NCI-H1417 (cell line): ENCODE results near the gene SLC29A1.
A peak's percentile ranks its signal among the peaks of the same experiment; 100 is the strongest.
"Not testable (repeated sequence)": the region's sequence is repeated elsewhere in the genome, so short reads cannot be mapped to it uniquely, and the experiment has no call there.

ENCODE experiments used
- DNase-seq, 3 experiments: peaks; one replicate each; lab custom pipeline; 2025; lab: John Stamatoyannopoulos, UW

SLC29A1 gene

DNA sequence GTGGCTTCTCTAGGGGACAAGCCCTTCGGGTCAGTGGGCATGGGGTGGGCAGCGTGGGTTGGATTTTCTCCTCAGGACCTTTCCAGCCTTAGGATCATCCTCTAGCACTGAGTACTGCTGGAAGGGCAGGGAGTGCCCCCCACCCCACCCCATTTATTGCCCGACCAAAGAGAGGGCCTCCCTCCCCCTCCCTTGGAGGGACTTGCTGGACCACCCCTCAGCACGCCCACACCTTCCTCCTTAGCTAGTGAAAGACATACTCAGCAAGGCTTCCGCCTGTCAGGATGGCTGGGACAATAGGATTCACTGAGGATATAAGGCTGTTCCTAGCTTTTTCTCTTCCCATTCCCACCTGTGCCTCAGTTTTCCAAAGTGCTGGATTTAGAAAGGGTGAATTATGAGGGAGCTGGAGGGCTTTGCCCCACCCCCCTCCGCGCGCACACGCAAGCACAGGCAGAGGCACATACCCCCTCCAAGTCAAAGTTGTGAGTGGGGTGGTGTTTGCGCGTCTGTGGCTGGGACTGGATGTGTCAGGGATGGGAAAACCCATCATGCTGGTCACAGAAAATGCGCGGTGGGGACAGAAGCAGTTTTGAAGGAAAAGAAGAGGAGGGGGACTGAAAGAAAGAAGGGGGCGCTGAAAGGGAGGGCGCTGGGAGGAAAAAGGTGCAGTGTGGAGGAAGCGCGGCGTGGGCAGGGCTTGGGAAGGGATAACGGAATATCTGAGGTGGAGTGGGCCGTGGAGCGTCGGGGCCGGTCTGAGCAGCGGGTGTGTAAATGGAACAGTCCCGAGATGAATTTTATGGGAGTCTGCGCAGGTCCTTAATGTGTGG, 693 bp upstream of the SLC29A1 start:
- peak in 1 of 3 experiments; percentile 61 for DNase-seq

DNA sequence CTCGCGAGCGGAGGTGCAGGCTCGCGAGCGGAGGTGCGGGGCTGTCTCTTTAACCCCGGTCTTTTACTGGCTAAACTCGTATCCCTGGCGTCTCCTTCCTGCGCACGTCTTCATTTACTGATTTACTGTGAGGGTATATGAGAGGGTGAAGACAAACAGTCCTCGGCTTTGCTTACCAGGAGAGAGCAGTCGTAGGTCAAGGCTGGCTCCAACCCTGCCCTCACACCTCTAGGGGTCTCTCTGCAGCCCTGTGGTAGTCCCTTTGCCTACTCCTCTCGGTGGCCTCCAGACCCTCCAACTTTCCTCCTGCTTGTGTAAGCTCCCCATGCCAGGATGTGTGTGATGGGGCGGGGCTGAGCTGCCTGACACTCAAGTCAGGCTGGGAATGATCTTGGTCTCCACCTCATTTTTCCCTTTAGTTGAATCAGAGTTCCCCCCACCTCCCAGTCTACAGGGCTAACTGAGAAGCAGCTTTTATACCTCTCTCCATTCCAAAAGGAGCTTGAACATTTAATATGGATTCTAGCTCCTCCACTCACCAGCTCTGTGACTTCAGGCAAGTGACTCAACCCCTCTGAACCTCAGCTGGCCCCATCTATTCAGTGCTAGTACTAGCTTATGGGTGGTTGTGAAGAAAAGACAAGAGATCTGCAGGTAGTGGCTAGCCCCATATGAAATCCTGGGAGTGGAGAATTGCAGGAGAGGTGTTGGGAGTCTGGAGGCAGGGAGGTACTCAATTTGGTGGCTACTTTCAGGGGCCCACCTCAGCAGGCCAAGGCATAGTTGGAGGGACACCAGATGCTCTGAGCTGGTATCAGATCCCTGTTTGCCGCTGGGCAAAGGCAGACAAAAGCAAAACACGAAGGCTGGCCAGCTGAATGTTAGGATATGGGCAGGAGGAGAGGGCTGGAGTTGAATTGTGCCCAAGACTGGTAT, 902 bp downstream of the SLC29A1 start:
- DNase-seq: peak in 2 of 3 experiments; percentile 10 to 73

DNA sequence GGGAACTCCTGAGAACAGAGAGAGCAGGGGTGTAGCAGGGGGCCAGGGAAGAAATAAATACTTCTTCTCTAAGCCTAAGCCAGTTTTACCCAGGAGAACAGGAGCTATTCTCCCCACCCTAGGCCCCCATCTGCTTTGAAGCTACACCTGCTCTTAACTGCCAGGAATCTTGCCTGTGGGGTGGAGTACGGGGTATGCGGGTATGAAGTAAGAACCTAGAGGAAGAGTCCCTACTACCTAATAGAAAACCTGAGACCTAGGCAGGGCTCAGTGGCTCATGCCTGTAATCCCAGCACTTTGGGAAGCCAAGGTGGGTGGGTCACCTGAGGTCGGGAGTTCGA, 1.5 kb downstream of the SLC29A1 start:
- DNase-seq: no peak

DNA sequence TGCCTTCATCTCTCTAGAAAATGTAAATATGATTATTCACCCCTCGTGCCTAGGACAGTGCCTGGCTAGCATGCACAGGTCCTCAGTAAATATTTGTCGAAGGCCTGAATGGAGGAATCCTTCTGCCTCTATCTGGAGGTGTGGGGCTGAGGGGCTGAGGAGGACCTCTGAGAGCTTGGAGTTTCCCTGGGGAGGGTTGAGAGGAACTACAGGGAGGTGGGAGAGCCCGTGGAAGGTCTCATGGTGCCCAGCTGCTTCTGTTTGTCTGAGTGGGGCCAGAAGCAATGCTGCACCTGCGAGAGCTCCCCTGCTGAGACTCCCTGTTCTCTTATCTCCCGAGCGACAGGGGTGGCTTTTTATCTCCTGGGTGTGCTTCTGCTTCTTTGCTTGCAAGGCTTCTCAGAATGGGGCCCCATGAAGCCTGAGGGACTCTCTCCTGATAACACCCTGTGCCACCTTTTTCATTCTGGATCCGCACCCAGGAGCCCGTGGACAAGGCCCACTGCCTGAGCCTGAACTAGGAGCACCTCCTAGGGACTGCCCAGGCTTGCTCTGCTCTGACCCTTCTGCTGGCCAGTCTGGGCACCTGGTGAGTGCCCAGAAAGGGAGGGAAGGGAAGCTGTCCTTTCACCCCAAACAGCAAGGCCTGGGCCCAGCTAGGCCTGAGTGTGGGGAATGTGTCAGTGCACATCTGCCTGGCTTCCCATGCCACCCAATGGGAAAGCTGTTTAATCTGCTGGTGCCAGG, 2.4 kb downstream of the SLC29A1 start:
- DNase-seq: peak in 2 of 3 experiments; percentile 12 to 30

DNA sequence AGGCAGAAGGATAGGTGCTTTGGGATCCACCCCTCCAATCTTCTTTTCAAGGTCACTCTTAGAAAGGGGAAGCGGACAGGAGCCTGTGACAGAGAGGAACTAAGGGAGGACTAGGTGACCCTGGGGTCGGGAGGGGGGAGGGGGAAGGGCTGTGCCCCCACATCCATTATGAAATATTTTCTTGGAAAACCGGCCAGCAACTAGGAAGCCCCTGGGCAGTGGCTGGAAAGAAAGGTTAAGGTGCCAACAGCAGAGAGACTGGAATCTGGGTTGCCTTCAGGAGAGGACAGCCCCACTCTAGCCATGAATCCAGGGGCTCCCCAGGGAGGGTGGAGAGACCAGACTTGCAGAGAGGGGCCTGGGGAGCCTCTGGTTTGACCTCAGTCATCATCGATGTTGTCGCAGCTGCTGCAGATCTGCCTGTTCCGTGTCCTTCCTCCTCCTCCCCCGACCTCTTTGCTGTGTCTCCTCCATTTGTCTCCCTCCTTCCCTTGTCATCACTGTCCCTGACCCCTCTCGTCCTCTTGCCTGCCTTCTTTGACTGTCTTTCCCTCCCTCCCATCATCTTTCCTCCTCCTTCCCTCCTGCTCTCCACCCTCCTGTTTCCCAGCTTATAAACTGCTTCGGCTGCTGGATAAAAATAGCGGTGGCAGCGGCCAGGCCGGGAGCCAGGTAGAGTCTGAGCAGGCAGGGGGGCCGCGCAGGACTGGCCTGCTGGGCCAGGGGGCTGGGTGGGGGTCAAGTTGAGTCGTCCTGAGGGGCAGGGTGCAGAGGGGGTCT, 3.2 kb downstream of the SLC29A1 start:
- no peak for DNase-seq

DNA sequence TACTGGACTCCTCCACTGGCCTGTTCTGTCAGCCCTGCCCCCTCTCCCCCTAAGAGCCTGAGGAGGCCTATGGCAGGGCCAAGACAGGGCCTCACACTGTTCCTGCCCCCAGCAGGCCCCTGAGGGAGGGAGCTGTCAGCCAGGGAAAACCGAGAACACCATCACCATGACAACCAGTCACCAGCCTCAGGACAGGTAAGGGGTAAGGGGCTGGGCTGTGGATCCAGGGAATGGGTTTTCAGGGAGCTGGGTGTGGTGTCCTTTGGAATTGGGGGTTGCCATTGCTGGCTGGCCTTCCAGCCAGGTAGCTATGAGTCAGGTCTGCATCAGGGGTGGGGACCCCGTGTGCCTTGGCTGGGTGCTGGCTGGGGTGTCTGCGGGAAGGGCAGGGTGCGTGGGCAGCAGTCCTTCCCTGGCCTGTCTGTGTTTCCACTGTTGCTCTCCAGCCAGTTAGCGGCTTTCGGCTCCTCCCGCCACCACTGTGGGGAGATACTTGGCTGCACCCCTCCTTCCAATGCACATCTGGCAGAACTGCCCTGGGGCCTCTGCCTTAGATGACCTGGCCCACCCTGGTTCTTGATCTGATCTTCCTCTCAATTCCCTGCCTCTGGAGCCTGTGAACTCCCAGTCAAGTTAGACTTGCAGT, 3.9 kb downstream of the SLC29A1 start:
- no peak for DNase-seq

GRCh38 chr6:44228031-44228430, 4.6 kb downstream of the SLC29A1 start:
- no peak for DNase-seq

GRCh38 chr6:44228433-44228832, 5.0 kb downstream of the SLC29A1 start:
- no peak for DNase-seq

GRCh38 chr6:44228836-44229235, 5.4 kb downstream of the SLC29A1 start:
- no peak for DNase-seq

DNA sequence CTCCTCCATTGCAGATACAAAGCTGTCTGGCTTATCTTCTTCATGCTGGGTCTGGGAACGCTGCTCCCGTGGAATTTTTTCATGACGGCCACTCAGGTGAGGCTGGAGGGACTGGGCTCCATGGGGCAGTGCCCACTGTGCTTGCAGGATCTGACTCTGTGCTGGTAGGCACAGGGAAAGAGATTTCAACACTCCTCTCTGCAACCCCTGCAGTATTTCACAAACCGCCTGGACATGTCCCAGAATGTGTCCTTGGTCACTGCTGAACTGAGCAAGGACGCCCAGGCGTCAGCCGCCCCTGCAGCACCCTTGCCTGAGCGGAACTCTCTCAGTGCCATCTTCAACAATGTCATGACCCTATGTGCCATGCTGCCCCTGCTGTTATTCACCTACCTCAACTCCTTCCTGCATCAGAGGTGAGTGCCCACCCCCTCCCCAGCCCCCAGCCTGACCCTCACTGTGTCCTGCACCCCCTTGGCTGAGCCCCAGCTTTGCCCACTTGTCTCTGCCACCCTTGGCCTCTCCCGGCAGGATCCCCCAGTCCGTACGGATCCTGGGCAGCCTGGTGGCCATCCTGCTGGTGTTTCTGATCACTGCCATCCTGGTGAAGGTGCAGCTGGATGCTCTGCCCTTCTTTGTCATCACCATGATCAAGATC, 6.1 kb downstream of the SLC29A1 start:
- DNase-seq: no peak

- DNase-seq: no peak
These were observed 6.8 kb downstream of the SLC29A1 start for GRCh38 chr6:44230034-44230675.

GRCh38 chr6:44231426-44231825, 8.0 kb downstream of the SLC29A1 start:
- not testable (repeated sequence) for DNase-seq

DNA sequence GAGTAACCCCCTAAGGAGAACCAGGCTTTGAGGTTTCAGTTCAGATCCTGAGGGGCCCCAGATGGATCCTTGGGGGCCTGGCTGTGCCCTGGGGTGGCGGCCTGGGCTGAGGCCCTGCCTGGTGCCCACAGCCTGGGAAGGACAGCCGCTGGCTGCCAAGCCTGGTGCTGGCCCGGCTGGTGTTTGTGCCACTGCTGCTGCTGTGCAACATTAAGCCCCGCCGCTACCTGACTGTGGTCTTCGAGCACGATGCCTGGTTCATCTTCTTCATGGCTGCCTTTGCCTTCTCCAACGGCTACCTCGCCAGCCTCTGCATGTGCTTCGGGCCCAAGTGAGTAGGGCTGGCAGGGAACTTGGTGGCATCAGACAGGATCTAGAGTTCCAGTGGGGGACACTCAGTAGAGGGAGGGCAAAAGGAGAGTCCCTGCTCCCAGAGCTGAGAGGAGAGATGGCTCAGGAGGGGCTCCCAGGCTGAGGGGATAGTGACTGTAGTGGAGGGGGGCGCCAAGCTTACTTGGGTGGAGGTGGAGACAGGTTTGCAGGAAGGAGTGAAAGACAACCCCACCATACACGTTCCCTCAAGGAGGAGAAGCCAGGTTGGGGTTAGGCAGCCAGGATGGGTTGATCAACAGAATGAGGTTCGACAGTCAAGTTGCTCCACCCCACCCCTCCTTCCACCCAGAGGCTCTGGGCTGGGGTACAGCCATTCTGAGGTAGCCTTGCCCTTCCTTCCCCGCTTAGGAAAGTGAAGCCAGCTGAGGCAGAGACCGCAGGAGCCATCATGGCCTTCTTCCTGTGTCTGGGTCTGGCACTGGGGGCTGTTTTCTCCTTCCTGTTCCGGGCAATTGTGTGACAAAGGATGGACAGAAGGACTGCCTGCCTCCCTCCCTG, 9.5 kb downstream of the SLC29A1 start:
- no peak for DNase-seq

GRCh38 chr6:44233567-44234100, 10.2 kb downstream of the SLC29A1 start:
- no peak for DNase-seq

DNA sequence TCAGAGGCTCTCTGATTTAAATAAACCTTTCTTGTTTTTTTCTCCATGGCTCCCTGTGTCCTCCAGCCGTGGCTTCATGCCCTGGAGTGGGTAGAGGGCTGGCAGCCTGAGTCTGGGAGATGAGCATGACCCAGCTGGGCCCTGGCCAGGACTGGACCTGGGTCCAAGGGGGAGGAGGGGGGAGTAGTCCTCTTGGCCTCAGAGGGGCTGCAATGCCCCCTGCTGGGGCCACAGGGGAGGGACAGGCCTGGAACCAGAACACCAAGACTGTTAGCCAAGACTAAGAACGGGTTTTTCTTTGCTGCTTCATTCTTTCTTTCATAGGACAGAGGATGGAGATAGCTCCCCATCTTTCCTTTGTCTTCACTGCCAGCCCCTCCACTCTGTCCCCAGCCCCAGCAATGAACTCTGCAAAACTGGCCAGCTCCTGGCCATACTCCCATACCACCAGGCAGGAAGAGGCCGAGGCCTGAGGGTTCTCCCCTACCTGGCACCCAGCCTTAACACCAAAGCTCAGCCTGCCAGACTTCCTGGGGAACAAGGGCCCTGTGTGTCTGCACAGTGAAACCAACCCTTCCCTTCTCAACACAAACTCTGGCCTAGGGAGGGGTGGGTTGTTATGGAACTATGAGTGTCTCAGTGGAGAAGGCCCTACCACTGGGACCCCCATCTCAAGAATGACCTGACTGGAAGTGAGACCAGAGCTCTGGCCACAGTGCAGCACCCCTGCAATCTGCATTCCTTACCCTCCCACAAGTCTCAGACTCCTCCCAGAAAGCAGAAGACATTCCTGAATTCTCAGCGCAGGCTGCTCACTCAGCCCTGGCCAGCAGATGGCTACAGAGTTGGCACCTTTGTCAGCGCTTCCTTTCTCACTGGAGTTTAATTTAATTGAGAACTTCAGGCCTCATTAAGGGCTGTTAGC, 11.0 kb downstream of the SLC29A1 start:
- peak in 1 of 3 experiments; percentile 34 for DNase-seq

- DNase-seq: no peak
These were observed 11.9 kb downstream of the SLC29A1 start for GRCh38 chr6:44235269-44235668.

GRCh38 chr6:44235891-44236516, 12.6 kb downstream of the SLC29A1 start:
- DNase-seq: no peak
